HG03060 (cell line): ENCODE measurements around the gene KCNT2.
"Not testable (repeated sequence)": the region's sequence is repeated elsewhere in the genome, so short reads cannot be mapped to it uniquely, and the experiment has no call there.

Experiments used
- ATAC-seq: cut with Tn5 transposase; IDR thresholded peaks from one replicate; pipeline ENCODE4 v1.9.1; 2021; ENCODE audit warnings: low read depth, moderate number of reproducible peaks; ENCODE audit not compliant: unreplicated experiment

KCNT2 gene

GRCh38 chr1:196608390-196609369 lies at the start of gene KCNT2:
TSS of gene KCNT2 (minus strand) at chr1:196608440. CDS start at chr1:196608309, 131 bp downstream.
- ATAC-seq: no peak

DNA sequence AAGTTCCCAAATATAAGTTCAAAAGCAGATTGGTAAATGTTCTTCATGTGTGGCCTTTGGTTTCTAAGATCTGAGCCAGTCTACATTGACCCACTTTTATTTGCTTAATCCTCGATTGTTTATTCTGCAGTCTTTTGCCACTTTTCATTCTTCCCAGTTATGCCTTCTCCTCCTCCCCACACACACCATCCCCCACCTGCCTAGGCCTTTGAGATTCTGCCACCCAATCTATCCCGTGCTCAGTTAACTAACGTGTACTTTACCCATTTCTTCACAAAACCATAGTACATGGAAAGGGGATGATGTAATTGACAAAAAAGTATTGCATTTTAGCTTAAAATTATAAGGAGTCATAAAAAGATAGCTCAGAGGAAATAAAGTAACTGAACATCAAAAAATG lies 47.3 kb upstream of the KCNT2 start:
- ATAC-seq: no peak

DNA sequence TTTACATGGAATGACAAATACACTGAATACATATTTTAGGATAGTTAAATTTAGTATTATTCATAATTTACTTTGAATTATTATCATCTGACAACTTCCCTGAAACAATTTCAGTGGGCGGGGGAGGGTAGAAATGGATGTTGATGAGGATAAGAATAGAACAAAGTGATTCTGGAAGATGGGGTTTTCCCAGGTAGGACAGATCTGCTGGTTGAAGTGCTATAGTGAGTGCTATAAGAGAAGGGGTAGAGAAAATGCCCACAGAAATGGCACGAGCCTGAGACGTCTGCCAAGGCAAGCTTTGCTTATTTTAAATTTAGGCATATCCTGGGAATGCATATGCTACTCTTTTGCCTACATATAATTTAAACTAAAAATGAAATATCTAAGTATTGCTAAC lies 46.8 kb upstream of the KCNT2 start:
- no peak for ATAC-seq

DNA sequence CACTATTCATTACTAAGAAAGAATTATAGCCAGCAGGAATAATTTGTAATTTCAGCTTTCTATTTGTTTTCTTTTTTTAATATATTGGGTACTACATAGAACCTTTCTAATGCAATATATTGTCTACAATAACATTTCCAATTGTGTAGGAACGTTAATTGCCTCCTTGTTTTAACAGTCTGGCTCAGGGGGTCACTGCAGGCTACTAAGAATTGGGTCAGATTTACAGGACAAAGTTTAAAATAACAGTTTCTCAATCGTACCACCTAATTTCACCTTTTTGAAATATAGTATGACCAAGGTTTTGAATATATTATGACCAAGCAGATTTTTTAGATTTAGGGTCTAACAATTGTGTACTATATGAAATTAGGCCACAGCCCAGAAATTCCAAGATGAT lies 46.0 kb upstream of the KCNT2 start:
- ATAC-seq: no peak

- no peak for ATAC-seq
Observed at GRCh38 chr1:196651637-196652215, 43.5 kb upstream of the KCNT2 start, which contains the start of gene CFH. TSS of gene CFH (plus strand) at chr1:196652043. CDS start at chr1:196652118, 75 bp downstream.

GRCh38 chr1:196651079-196651478 lies 42.8 kb upstream of the KCNT2 start:
- no peak for ATAC-seq

DNA sequence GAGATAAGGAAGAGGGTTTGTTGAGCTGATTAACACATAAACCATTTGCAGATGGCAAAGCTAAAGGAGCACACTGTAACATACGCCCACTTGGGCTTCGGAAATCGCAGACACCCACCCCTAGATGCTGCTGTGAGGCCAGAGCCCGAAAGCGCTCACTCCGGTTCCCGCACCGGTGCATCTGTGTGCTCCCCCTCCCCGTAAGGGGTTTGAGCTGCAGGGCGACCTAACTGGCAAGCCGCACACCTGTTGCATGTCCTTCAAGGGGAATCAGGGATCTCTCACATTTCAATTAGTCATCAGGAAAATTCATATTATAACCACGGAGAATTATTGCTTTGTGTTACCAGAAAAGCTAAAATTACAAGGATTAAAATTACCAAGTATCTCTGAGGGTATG lies 42.2 kb upstream of the KCNT2 start:
- no peak for ATAC-seq

GRCh38 chr1:196649990-196650389 lies 41.8 kb upstream of the KCNT2 start:
- no peak for ATAC-seq

- no peak for ATAC-seq
Observed at GRCh38 chr1:196640976-196641375, 32.7 kb upstream of the KCNT2 start.

DNA sequence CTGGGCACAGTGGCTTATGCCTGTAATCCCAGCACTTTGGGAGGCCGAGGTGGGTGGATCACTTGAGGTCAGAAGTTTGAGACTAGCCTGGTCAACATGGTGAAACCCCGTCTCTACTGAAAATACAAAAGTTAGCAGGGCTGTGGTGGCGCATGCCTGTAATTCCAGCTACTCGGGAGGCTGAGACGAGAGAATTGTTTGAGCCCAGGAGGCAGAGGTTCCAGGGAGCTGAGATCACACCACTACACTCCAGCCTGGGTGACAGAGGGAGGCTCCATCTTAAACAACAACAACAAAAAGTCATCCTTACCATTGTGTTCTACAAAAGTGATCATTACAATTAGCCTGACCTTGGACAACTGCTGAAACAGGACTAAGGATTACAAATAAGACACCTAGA lies 31.1 kb upstream of the KCNT2 start:
- ATAC-seq: not testable (repeated sequence)

- no peak for ATAC-seq
Observed at GRCh38 chr1:196638466-196638865, 30.2 kb upstream of the KCNT2 start.

DNA sequence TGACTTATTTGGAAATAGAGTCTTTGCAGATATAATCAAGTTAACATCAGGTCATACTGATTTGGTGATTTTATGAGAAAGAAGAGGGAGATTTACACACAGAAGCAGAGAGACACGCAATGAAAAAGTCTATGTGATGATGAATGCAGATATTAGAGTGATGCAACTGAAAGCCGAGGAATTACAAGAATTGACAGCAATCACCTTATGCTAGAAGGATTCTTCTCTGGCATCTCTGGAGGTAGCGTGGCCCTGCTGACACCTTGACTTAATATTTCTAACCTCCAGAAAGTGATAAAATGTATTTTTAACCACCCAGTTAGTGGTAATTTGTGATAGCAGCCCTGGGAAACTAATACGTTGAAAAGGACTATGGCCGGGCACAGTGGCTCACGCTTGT lies 29.4 kb upstream of the KCNT2 start:
- ATAC-seq: no peak

DNA sequence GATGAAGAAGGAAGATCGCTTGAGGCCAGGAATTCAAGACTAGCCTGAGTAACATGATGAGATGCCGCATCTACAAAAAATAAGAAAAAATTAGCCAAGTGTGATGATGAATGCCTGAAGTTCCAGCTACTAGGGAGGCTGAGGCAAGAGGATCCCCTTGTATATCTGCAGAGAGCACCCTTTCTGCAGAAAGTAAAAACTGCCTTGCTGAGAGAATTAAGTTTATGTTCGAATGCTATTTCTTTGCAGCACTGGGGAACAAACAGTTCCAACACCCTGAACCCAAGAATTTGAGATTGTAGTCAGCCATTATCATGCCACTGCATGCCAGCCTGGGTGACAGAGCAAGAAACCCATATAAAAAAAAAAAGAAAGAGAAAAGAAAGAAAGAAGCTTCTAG lies 20.6 kb upstream of the KCNT2 start:
- no peak for ATAC-seq

GRCh38 chr1:196623079-196623478 lies 14.8 kb upstream of the KCNT2 start:
- ATAC-seq: no peak

- ATAC-seq: no peak
Observed at GRCh38 chr1:196619721-196620120, 11.5 kb upstream of the KCNT2 start.

DNA sequence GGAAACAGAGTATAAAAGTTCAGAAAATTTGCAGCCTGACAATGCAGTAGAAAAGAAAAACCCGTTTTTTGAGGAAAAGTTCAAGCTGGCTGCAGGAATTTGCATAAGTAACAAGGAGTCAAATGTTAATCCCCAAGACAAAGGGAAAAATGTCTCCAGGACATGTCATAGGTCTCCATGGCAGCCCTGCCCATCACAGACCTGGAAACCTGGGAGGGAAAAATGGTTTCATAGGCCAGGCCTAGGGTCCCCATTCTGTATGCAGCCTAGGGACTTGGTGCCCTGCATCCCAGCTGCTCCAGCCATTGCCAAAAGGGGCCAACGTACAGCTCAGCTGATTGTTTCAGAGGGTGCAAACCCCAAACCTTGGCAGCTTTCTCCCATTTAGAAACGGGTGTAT lies 3.6 kb upstream of the KCNT2 start:
- no peak for ATAC-seq

- no peak for ATAC-seq
Observed at GRCh38 chr1:196609370-196609737, 1.1 kb upstream of the KCNT2 start.

- ATAC-seq: no peak
Observed at GRCh38 chr1:196607981-196608380, 259 bp downstream of the KCNT2 start.

GRCh38 chr1:196603651-196604050 lies 4.6 kb downstream of the KCNT2 start:
- no peak for ATAC-seq

GRCh38 chr1:196598942-196599748 lies 9.1 kb downstream of the KCNT2 start:
- no peak for ATAC-seq

DNA sequence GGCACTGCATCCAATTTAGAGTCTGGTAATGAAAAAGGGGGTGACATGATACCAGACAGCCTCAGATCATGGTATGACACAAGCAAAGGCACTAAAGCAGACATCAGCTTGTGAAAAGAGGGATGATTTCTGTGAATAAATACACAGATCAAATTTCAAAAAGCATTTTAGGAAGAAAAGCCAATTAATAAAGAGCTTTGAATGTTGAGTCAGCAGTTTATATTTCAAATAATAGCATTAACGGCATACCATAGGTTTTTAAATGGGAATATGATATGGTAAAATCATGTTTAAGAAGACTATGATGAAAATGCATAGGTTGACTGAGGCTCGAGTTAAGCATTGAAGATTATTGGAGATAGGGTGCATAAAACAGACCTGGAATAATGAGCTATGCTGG lies 13.5 kb downstream of the KCNT2 start:
- no peak for ATAC-seq
